Measurements from ENCODE around the gene SYT11. TPM values are rescaled to one million over a fixed set of nuclear protein-coding genes. Genes with fewer than 3 reads are reported as not detected.

Gene SYT11
- total and polyA plus RNA-seq, 9 of the 15 experiments (the other 6 are each of a cell fraction or from before 2014, with no cell fraction given), result 0.05 to 0.18 (median 0.11) TPM

- TF ChIP-seq ATF2 (CRISPR knock-in tag; IDR thresholded peaks at IDR 0.05) (peak; percentile 95), ATF7 (IDR thresholded peaks at IDR 0.05) (peak; percentile 99), KLF1 (tag; IDR thresholded peaks at IDR 0.05) (no peak), PHF8 (IDR thresholded peaks at IDR 0.05; ENCODE audit: borderline replicate concordance, low read length) (no peak; the same call in 1 of the 2 replicates), RBM39 (optimal IDR thresholded peaks at IDR 0.05; ENCODE audit: low read depth, low read length) (no peak), SMARCE1 (IDR thresholded peaks at IDR 0.05) (peak; percentile 58; the same call in 1 of the 2 replicates), E2F6 (IDR thresholded peaks at IDR 0.05; ENCODE audit: borderline replicate concordance in 1 of 2, extremely low read depth in 1 of 2, insufficient read depth in 1 of 2, insufficient read length in 1 of 2, low read depth in 1 of 2, low read length in 1 of 2, poor library complexity in 1 of 2, severe bottlenecking in 1 of 2) (peak in 1 of 2 experiments; percentile 10), POLR2AphosphoS5 (IDR thresholded peaks at IDR 0.05; ENCODE audit: control insufficient read depth, insufficient read depth, low read depth, low read length) (0 out of 2 replicates have a peak, but pooled peaks have one; percentile 25), CUX1 (CRISPR knock-in tag; IDR thresholded peaks at IDR 0.05) (0 out of 2 replicates have a peak, but pooled peaks have one; percentile 22), CTBP1 (IDR thresholded peaks at IDR 0.05; ENCODE audit: borderline replicate concordance) (peak; percentile 19; the same call in 1 of the 2 replicates), HMGN3 (IDR thresholded peaks at IDR 0.05; ENCODE audit: borderline replicate concordance, extremely low read depth, insufficient read length, low read depth, low read length) (peak; percentile 66), FOXK2 (conservative IDR thresholded peaks at IDR 0.05 in 1 of 2, IDR thresholded peaks at IDR 0.05 in 1 of 2; ENCODE audit: low read depth in 2 of 2) (peak in 1 of 2 experiments; percentile 32; a peak in 1 of 4 replicates), JUN (IDR thresholded peaks at IDR 0.05; ENCODE audit: borderline replicate concordance, low read depth, low read length) (peak; percentile 93), JUN (CRISPR knock-in tag; IDR thresholded peaks at IDR 0.05; ENCODE audit: borderline replicate concordance) (peak; percentile 95), EHMT2 (IDR thresholded peaks at IDR 0.05) (no peak), ZNF395 (CRISPR knock-in tag; IDR thresholded peaks at IDR 0.05) (peak; percentile 34; the same call in 1 of the 2 replicates)
Measured at GRCh38 chr1:155859881-155860871, 809 bp downstream of the SYT11 start (continued).
